Measurements from ENCODE around the gene BLACAT1. TPM values are rescaled to one million over a fixed set of nuclear protein-coding genes. Genes with fewer than 3 reads are reported as not detected.

Gene BLACAT1
- polyA plus RNA-seq, 1 donor from 2014 or later: 6.0 TPM

DNA sequence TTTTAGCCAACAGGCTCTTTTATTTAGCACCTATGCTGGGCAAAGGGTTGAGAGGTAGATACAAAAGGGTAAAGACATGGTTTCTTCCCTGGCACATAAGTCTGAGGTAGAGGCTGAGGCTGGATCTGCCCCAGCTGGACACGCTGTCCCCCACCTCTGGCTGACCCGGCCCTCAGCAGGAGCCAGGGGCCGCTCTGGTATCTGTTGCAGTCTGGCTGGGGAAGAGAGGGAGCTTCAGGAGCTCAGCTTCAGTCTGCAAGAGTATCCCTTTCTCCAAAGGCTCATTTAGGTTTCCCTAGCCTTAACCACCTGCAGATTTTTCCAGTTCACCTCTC, 14.2 kb downstream of the BLACAT1 start:
- Histone ChIP-seq H3K27ac (ENCODE audit: low read length) (peak overlapping the region; percentile 1), H3K4me2 (ENCODE audit: low read length) (no peak overlapping the region), H3F3A (ENCODE audit: insufficient read depth, low read length, poor library complexity, severe bottlenecking) (peaks cover 4% of the 10 kb centered on the region), H4K20me1 (ENCODE audit: insufficient read depth) (no peaks in the 10 kb centered on the region), H3K4me3 (ENCODE audit: low read length) (no peak overlapping the region), H2AFZ (ENCODE audit: low read depth, low read length) (no peak overlapping the region), H3K9ac (ENCODE audit: low read length) (no peak overlapping the region), H3K9me2 (ENCODE audit: insufficient read depth, low read length) (no peaks in the 10 kb centered on the region), H3K27me3 (ENCODE audit: insufficient read depth, low read depth, low read length) (no peaks in the 10 kb centered on the region), H3K79me2 (replicated peaks; ENCODE audit: insufficient read depth, low read length) (peaks cover 4% of the 10 kb centered on the region), H3K36me3 (ENCODE audit: insufficient read depth, low read length) (peaks cover 4% of the 10 kb centered on the region), H3K9me3 (ENCODE audit: low read length) (no peaks in the 10 kb centered on the region)
- TF ChIP-seq MXI1 (conservative IDR thresholded peaks at IDR 0.05; ENCODE audit: poor library complexity, severe bottlenecking) (no peak), EP300 (conservative IDR thresholded peaks at IDR 0.05; ENCODE audit: poor library complexity, severe bottlenecking) (no peak), RAD21 (conservative IDR thresholded peaks at IDR 0.05) (no peak), TAF1 (IDR thresholded peaks at IDR 0.05; ENCODE audit: low read depth) (no peak), EZH2 (IDR thresholded peaks at IDR 0.05; ENCODE audit: borderline replicate concordance, insufficient read depth, low read length, poor library complexity, severe bottlenecking) (no peak), SMC3 (conservative IDR thresholded peaks at IDR 0.05; ENCODE audit: poor library complexity) (no peak), POLR2AphosphoS5 (IDR thresholded peaks at IDR 0.05) (no peak)
- TF ChIP-seq, protein P1, sequence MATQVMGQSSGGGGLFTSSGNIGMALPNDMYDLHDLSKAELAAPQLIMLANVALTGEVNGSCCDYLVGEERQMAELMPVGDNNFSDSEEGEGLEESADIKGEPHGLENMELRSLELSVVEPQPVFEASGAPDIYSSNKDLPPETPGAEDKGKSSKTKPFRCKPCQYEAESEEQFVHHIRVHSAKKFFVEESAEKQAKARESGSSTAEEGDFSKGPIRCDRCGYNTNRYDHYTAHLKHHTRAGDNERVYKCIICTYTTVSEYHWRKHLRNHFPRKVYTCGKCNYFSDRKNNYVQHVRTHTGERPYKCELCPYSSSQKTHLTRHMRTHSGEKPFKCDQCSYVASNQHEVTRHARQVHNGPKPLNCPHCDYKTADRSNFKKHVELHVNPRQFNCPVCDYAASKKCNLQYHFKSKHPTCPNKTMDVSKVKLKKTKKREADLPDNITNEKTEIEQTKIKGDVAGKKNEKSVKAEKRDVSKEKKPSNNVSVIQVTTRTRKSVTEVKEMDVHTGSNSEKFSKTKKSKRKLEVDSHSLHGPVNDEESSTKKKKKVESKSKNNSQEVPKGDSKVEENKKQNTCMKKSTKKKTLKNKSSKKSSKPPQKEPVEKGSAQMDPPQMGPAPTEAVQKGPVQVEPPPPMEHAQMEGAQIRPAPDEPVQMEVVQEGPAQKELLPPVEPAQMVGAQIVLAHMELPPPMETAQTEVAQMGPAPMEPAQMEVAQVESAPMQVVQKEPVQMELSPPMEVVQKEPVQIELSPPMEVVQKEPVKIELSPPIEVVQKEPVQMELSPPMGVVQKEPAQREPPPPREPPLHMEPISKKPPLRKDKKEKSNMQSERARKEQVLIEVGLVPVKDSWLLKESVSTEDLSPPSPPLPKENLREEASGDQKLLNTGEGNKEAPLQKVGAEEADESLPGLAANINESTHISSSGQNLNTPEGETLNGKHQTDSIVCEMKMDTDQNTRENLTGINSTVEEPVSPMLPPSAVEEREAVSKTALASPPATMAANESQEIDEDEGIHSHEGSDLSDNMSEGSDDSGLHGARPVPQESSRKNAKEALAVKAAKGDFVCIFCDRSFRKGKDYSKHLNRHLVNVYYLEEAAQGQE (IDR thresholded peaks at IDR 0.05; ENCODE audit: borderline replicate concordance): no peak
- TF ChIP-seq, protein P2, sequence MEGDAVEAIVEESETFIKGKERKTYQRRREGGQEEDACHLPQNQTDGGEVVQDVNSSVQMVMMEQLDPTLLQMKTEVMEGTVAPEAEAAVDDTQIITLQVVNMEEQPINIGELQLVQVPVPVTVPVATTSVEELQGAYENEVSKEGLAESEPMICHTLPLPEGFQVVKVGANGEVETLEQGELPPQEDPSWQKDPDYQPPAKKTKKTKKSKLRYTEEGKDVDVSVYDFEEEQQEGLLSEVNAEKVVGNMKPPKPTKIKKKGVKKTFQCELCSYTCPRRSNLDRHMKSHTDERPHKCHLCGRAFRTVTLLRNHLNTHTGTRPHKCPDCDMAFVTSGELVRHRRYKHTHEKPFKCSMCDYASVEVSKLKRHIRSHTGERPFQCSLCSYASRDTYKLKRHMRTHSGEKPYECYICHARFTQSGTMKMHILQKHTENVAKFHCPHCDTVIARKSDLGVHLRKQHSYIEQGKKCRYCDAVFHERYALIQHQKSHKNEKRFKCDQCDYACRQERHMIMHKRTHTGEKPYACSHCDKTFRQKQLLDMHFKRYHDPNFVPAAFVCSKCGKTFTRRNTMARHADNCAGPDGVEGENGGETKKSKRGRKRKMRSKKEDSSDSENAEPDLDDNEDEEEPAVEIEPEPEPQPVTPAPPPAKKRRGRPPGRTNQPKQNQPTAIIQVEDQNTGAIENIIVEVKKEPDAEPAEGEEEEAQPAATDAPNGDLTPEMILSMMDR (IDR thresholded peaks at IDR 0.05; ENCODE audit: poor library complexity, severe bottlenecking): no peak

DNA sequence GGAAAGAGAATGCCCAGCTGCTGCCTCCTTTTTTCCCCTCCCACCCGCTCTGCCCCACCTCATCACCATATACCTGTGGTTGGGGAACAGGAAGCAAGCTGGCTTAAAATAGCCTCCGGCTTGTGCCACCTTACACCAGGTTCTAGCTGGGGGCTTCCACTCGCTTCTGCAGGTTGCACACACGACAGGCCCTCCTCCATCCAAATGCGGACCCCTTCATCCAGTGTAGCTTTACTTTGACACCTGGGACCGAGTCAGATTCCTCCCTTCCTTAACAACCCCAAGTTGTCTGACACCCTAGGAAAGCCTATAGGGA, 14.6 kb downstream of the BLACAT1 start:
- TF ChIP-seq MXI1 (conservative IDR thresholded peaks at IDR 0.05; ENCODE audit: poor library complexity, severe bottlenecking) (no peak), EZH2 (IDR thresholded peaks at IDR 0.05; ENCODE audit: borderline replicate concordance, insufficient read depth, low read length, poor library complexity, severe bottlenecking) (no peak), SMC3 (conservative IDR thresholded peaks at IDR 0.05; ENCODE audit: poor library complexity) (no peak), EP300 (conservative IDR thresholded peaks at IDR 0.05; ENCODE audit: poor library complexity, severe bottlenecking) (no peak)
- TF ChIP-seq, protein P2 (IDR thresholded peaks at IDR 0.05; ENCODE audit: poor library complexity, severe bottlenecking): no peak
- Histone ChIP-seq H3K79me2 (replicated peaks; ENCODE audit: insufficient read depth, low read length) (peaks cover 4% of the 10 kb centered on the region), H2AFZ (ENCODE audit: low read depth, low read length) (no peak overlapping the region), H3K4me2 (ENCODE audit: low read length) (no peak overlapping the region), H3K27ac (ENCODE audit: low read length) (peak overlapping the region; percentile 1), H3K4me3 (ENCODE audit: low read length) (no peak overlapping the region), H4K20me1 (ENCODE audit: insufficient read depth) (no peaks in the 10 kb centered on the region), H3K27me3 (ENCODE audit: insufficient read depth, low read depth, low read length) (no peaks in the 10 kb centered on the region), H3K36me3 (ENCODE audit: insufficient read depth, low read length) (peaks cover 1% of the 10 kb centered on the region), H3K9ac (ENCODE audit: low read length) (no peak overlapping the region), H3F3A (ENCODE audit: insufficient read depth, low read length, poor library complexity, severe bottlenecking) (peaks cover 4% of the 10 kb centered on the region), H3K9me3 (ENCODE audit: low read length) (no peaks in the 10 kb centered on the region), H3K9me2 (ENCODE audit: insufficient read depth, low read length) (no peaks in the 10 kb centered on the region)
